Neural crest cell (in vitro differentiated cells): ENCODE results near the gene STAT1. TPM values are rescaled to one million over a fixed set of nuclear protein-coding genes. Genes with fewer than 3 reads are reported as not detected.
A peak's percentile ranks its signal among the peaks of the same experiment; 100 is the strongest.

Experiments used
- DNase-seq: peaks from one replicate; pipeline ENCODE4 v3.0.0; 2021; ENCODE audit warnings: low read depth, mixed read lengths, low spot score
- H3K27ac Mint-ChIP-seq: one replicate; pipeline ENCODE4 v1.8.0; 2021; ENCODE audit warnings: mild to moderate bottlenecking, mixed read lengths; ENCODE audit not compliant: unreplicated experiment
- H3K27me3 Mint-ChIP-seq: 2 replicates; pipeline ENCODE4 v1.8.0; 2021; ENCODE audit warnings: low read depth, mild to moderate bottlenecking, mixed read lengths
- H3K36me3 Mint-ChIP-seq: 2 replicates; pipeline ENCODE4 v1.8.0; 2021; ENCODE audit warnings: low read depth, mild to moderate bottlenecking, mixed read lengths
- H3K4me1 Mint-ChIP-seq: 2 replicates; pipeline ENCODE4 v1.8.0; 2021; ENCODE audit warnings: mixed read lengths
- H3K4me3 Mint-ChIP-seq: one replicate; pipeline ENCODE4 v1.8.0; 2021; ENCODE audit warnings: mild to moderate bottlenecking, mixed read lengths
- H3K9me3 Mint-ChIP-seq: 2 replicates; pipeline ENCODE4 v1.8.0; 2021; ENCODE audit warnings: mixed read lengths
- CTCF ChIP-seq: fragments of 200-600 bp; sonication (generic); conservative IDR thresholded peaks from 2 replicates; pipeline ENCODE4 v1.5.0; 2021; ENCODE audit warnings: antibody characterized with exemption, mild to moderate bottlenecking
- total RNA-seq: library from RNA; stranded (reverse); gene quantifications from 2 replicates; pipeline ENCODE4 v1.2.1, GENCODE V29; 2021

STAT1 gene
- total RNA-seq, 1 donor from 2014 or later = 39.9 TPM

GRCh38 chr2:191012845-191013681 is 908 bp downstream of the STAT1 start:
- Mint-ChIP-seq H3K4me1 (no peaks in the 10 kb centered on the region), H3K9me3 (no peaks in the 10 kb centered on the region), H3K4me3 (no peak overlapping the region), H3K27ac (no peak overlapping the region), H3K27me3 (peaks cover 16% of the 10 kb centered on the region), H3K36me3 (no peaks in the 10 kb centered on the region)
- no peak for TF ChIP-seq CTCF
- no peak for DNase-seq

GRCh38 chr2:191012346-191012745 is 1.6 kb downstream of the STAT1 start:
- Mint-ChIP-seq H3K27me3 (peaks cover 15% of the 10 kb centered on the region), H3K36me3 (no peaks in the 10 kb centered on the region), H3K9me3 (no peaks in the 10 kb centered on the region), H3K4me1 (no peaks in the 10 kb centered on the region), H3K27ac (no peak overlapping the region), H3K4me3 (no peak overlapping the region)
- TF ChIP-seq CTCF = no peak
- no peak for DNase-seq

- H3K27ac Mint-ChIP-seq = no peak overlapping the region
- no peak for DNase-seq
- H3K36me3 Mint-ChIP-seq = peaks cover 4% of the 10 kb centered on the region
- H3K27me3 Mint-ChIP-seq = peaks cover 7% of the 10 kb centered on the region
- H3K4me3 Mint-ChIP-seq = peak overlapping the region; percentile 28
- H3K4me1 Mint-ChIP-seq = no peaks in the 10 kb centered on the region
- H3K9me3 Mint-ChIP-seq = no peaks in the 10 kb centered on the region
- no peak for TF ChIP-seq CTCF
Observed at GRCh38 chr2:191010887-191011885, 2.8 kb downstream of the STAT1 start.

- DNase-seq = no peak
- H3K9me3 Mint-ChIP-seq = no peaks in the 10 kb centered on the region
- H3K27ac Mint-ChIP-seq = no peak overlapping the region
- no peaks in the 10 kb centered on the region for H3K27me3 Mint-ChIP-seq
- H3K4me1 Mint-ChIP-seq = no peaks in the 10 kb centered on the region
- peaks cover 8% of the 10 kb centered on the region for H3K36me3 Mint-ChIP-seq
- no peak for TF ChIP-seq CTCF
- H3K4me3 Mint-ChIP-seq = no peak overlapping the region
Observed at GRCh38 chr2:191009541-191010374, 4.2 kb downstream of the STAT1 start.

- Mint-ChIP-seq H3K27ac (no peak overlapping the region), H3K27me3 (no peaks in the 10 kb centered on the region), H3K4me3 (no peak overlapping the region), H3K4me1 (no peaks in the 10 kb centered on the region), H3K9me3 (no peaks in the 10 kb centered on the region), H3K36me3 (peaks cover 18% of the 10 kb centered on the region)
- DNase-seq = no peak
- no peak for TF ChIP-seq CTCF
Observed at GRCh38 chr2:191008286-191008685, 5.7 kb downstream of the STAT1 start.
